Measurements from ENCODE around the gene TENT4A.

TENT4A gene

DNA sequence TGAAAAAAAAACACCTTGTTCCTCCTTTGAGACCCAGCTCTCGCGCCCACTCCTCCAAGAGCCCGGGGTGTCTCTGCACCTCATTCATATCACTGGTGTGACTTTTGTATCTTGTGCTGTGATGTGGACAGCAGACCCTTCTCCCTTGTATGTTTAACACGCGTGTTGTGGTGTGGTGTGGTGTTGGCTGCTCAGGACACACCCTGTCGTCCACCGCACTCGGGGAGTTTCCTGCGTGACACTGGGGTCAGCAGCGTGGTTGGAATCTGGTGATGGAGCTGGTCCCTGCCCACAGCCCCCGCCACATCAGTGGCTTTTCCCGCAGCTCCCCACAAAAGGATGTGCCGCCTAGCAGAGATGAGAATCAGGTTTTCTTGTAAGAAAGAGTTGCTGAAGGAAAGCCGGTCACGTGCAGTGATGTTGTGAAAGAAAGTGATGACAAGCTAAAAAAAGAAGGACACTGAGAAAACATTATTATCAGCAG, 61.5 kb downstream of the TENT4A start:
- Mint-ChIP-seq H3K4me3 (no peak overlapping the region), H3K27ac (no peak overlapping the region), H3K27me3 (ENCODE audit: low read depth) (no peaks in the 10 kb centered on the region)

DNA sequence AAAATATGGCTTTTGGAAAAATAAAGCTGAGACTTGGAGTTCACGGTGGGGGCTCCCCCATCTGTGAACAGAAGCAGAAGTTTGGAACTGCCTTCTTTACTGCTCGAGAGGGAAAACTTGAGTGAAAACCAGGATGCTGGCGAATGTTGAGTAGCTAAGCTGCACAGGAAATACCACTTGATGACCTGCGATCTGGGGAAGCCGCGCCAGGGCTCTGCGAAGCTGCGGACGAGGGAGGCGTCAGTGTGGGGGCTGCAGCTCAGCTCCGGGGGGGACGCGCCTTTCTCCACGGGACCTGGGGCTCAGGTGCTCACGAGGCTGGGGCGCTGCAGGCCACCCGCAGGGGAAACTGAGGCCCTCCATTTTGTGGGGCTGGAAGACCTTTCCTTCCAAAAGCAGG, 62.3 kb downstream of the TENT4A start:
- Mint-ChIP-seq H3K4me3 (no peak overlapping the region), H3K27me3 (ENCODE audit: low read depth) (no peaks in the 10 kb centered on the region), H3K27ac (no peak overlapping the region), H3K9me3 (no peaks in the 10 kb centered on the region), H3K4me1 (ENCODE audit: low read depth) (no peaks in the 10 kb centered on the region), H3K36me3 (ENCODE audit: low read depth) (no peaks in the 10 kb centered on the region)
- DNase-seq (ENCODE audit: low spot score): no peak

More for the DNA sequence above, 61.5 kb downstream of the TENT4A start:
- H3K9me3 Mint-ChIP-seq: no peaks in the 10 kb centered on the region
- DNase-seq (ENCODE audit: low spot score): no peak
- no peaks in the 10 kb centered on the region for H3K4me1 Mint-ChIP-seq (ENCODE audit: low read depth)
- H3K36me3 Mint-ChIP-seq (ENCODE audit: low read depth): no peaks in the 10 kb centered on the region

DNA sequence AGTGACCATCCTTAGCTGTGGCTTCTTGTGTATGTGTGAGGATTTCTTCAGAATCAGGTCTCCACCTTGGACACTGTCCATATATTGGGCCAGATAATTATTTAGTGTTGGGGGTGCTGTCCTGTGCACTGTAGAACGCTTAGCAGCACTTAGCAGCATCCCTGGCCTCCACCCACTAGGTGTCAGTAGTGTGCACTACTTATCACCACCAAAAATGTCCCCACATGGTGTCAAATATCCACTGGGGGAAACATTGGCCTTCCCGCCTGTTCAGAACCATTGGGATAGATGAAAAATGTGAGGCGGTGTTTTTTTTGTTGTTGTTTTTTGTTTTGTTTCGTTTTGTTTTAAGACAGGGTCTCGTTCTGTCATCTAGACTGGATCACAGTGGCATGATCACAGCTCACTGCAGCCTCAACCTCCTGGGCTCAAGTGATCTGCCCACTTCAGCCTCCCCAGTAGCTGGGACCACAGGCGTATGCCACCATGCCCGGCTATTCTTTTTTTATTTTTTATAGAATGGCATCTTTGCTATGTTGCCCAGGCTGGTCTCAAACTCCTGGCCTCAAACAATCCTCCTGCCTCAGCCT, 67.7 kb downstream of the TENT4A start:
- Mint-ChIP-seq H3K36me3 (ENCODE audit: low read depth) (no peaks in the 10 kb centered on the region), H3K4me3 (no peak overlapping the region), H3K27ac (no peak overlapping the region), H3K9me3 (no peaks in the 10 kb centered on the region), H3K27me3 (ENCODE audit: low read depth) (no peaks in the 10 kb centered on the region), H3K4me1 (ENCODE audit: low read depth) (peaks cover 3% of the 10 kb centered on the region)
- DNase-seq (ENCODE audit: low spot score): no peak

DNA sequence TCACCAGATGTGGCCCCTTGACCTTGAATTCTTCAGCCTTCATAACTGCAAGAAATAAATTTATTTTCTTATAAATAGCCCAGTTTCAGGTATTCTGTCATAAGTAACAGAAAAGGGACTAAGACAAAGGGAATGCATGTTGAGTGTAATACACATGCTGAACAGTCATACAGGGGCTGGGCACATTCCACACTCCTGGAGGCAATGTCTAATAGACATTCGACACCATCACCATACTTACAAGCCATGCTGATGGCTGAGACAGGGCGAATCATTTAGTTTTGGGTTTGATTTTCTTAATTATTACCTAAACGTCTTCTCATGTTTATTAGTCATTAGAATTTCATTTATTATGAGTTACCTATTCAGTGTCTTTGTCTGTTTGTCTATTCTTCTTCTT, 68.5 kb downstream of the TENT4A start:
- Mint-ChIP-seq H3K36me3 (ENCODE audit: low read depth) (no peaks in the 10 kb centered on the region), H3K9me3 (no peaks in the 10 kb centered on the region), H3K27ac (no peak overlapping the region), H3K4me3 (no peak overlapping the region), H3K27me3 (ENCODE audit: low read depth) (no peaks in the 10 kb centered on the region), H3K4me1 (ENCODE audit: low read depth) (peaks cover 3% of the 10 kb centered on the region)
- no peak for DNase-seq (ENCODE audit: low spot score)

DNA sequence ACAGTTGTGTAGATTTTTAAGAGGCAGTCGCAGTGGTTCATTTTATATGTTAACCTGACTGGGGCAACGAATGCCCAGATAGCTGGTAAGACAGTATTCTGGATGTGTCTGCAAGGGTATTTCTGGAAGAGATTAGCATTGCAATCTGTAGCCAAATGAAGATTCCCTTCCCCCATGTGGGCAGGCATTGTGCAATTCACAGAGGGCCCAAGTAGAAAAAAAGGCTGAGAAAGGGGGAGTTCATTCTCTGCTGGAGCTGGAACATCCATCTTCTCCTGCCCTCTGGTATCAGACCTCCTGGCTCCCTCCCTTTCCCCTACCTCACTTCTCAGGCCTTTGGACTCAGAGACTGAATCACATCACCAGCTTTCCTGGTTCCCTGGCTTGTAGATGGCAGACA, 70.6 kb downstream of the TENT4A start:
- H3K4me3 Mint-ChIP-seq: no peak overlapping the region
- no peaks in the 10 kb centered on the region for H3K27me3 Mint-ChIP-seq (ENCODE audit: low read depth)
- H3K27ac Mint-ChIP-seq: no peak overlapping the region
- H3K4me1 Mint-ChIP-seq (ENCODE audit: low read depth): peaks cover 3% of the 10 kb centered on the region
- DNase-seq (ENCODE audit: low spot score): no peak
- H3K36me3 Mint-ChIP-seq (ENCODE audit: low read depth): no peaks in the 10 kb centered on the region
- no peaks in the 10 kb centered on the region for H3K9me3 Mint-ChIP-seq

DNA sequence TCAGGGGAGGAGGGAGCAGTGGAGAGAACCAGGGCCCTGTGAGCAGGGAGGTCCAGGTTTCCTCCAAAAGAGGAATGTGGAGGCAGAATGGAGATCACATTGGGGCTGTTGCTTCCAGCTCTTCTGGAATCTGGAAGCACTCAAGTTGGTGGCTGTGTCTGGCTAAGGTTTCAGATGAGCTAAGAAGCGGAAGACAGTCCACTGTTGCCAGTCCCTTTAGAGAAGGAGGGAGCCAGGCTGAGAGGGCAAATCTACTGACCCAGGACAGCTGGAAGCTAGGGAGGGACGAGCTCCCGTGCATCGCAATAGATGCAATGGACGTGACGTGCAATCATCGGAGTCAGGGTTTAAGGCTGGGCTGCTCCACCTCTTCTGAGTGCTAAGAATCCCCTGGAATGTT, 71.2 kb downstream of the TENT4A start:
- Mint-ChIP-seq H3K27ac (no peak overlapping the region), H3K4me3 (no peak overlapping the region), H3K9me3 (no peaks in the 10 kb centered on the region), H3K36me3 (ENCODE audit: low read depth) (no peaks in the 10 kb centered on the region), H3K4me1 (ENCODE audit: low read depth) (peaks cover 3% of the 10 kb centered on the region), H3K27me3 (ENCODE audit: low read depth) (no peaks in the 10 kb centered on the region)
- DNase-seq (ENCODE audit: low spot score): no peak

DNA sequence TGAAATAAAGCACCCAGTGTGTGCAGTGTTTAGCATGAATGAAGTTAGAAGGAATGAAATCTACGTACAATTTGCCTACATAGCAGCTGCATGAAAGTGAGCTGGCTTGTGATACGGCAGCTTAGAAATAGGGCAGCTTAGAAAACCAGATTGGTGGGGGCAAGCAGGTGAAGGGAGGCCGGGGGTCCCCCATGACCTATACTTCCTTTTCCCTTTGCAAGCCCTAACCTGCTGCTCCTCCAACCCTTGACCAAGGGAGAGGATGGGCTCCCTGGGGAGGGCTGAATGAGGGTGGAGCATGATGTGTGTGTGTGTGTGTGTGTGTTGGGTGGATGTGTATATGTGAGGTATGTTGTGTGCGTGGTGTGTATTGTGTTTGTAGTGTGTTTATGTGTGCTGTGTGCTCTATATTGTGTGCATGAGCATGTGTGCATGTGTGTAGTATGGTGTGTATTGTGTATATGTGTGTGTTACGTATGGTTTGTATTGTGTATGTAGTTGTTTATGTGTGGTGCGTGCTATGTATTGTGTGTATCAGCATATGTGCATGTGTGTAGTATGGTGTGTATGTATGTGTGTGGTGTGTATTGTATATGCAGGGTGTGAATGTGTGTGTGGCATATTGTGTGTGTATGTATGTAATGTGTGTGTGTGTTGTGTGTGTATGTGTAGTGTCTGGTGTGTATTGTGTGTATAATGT, 72.1 kb downstream of the TENT4A start:
- Mint-ChIP-seq H3K27ac (no peak overlapping the region), H3K4me1 (ENCODE audit: low read depth) (peaks cover 3% of the 10 kb centered on the region), H3K9me3 (no peaks in the 10 kb centered on the region), H3K36me3 (ENCODE audit: low read depth) (no peaks in the 10 kb centered on the region), H3K4me3 (no peak overlapping the region), H3K27me3 (ENCODE audit: low read depth) (peaks cover 4% of the 10 kb centered on the region)
- DNase-seq (ENCODE audit: low spot score): no peak

DNA sequence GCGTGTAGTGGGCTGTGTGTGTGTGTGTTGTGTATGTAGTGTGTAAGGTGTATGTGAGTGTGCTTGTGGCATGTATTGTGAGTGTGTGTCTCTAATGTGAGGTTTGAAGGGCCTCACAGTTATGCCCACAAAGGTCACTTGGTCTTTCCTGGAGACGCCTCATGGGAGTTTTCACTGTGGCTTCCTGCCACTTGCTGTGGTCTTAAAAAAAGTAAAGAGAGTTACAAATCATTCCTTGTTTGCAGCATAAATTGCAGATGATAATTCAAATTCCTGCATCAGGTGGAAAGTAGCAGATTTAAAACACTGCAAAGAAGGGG, 72.6 kb downstream of the TENT4A start:
- H3K27ac Mint-ChIP-seq: no peak overlapping the region

DNA sequence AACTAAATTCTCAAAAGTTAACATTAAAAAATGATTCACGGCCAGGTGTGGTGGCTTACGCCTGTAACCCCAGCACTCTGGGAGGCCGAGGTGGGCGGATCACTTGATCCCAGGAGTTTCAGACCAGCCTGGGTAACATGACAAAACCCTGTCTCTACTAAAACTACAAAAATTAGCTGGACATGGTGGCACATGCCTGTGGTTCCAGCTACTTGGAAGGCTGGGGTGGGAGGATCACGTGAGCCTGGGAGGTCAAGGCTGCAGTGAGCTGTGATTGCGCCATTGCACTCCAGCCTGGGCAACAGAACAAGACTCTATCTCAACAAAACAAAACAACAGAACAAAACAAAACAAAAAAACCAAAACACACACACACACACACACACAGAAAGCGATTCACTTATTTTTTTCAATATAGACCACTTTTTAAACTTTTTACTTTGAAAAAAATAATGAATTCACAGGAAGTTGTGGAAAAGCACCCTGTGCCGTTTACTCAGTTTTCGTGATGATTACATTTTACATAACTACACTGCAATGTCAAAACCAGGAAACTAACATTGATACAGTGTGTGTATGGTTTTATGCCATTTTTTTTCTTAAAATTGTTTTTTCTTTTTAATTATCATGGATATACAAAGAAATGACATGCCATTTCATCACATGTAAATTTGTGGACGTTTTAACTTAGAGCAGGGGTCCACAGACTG, 73.7 kb downstream of the TENT4A start:
- Mint-ChIP-seq H3K36me3 (ENCODE audit: low read depth) (no peaks in the 10 kb centered on the region), H3K4me1 (ENCODE audit: low read depth) (peaks cover 3% of the 10 kb centered on the region), H3K9me3 (no peaks in the 10 kb centered on the region), H3K27me3 (ENCODE audit: low read depth) (peaks cover 7% of the 10 kb centered on the region), H3K4me3 (no peak overlapping the region), H3K27ac (no peak overlapping the region)
- DNase-seq (ENCODE audit: low spot score): no peak

More for the DNA sequence above, 72.6 kb downstream of the TENT4A start:
- Mint-ChIP-seq H3K4me3 (no peak overlapping the region), H3K9me3 (no peaks in the 10 kb centered on the region), H3K27me3 (ENCODE audit: low read depth) (peaks cover 4% of the 10 kb centered on the region), H3K4me1 (ENCODE audit: low read depth) (peaks cover 3% of the 10 kb centered on the region), H3K36me3 (ENCODE audit: low read depth) (no peaks in the 10 kb centered on the region)
- no peak for DNase-seq (ENCODE audit: low spot score)

DNA sequence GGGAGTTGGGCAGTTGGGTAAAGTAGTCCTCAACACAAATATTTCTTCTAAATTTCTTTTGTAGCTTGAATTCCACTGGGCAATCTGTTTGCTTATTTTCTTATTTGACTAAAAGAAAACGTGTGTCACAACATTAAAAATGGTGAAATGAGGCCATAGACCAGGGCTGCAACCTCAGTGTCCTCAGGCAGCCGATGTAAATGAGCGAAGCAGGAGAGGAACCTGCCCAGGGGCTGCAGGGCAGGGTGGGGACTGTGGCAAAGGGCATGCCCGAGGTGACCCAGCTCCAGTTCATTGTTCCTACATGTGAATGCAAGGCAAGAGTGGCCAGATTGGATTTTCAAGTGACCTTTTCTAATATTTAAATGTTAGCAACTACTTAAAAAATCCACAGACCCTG, 74.7 kb downstream of the TENT4A start:
- Mint-ChIP-seq H3K27ac (no peak overlapping the region), H3K27me3 (ENCODE audit: low read depth) (peaks cover 7% of the 10 kb centered on the region), H3K36me3 (ENCODE audit: low read depth) (no peaks in the 10 kb centered on the region), H3K4me1 (ENCODE audit: low read depth) (peaks cover 3% of the 10 kb centered on the region), H3K9me3 (no peaks in the 10 kb centered on the region), H3K4me3 (no peak overlapping the region)
- DNase-seq (ENCODE audit: low spot score): no peak

DNA sequence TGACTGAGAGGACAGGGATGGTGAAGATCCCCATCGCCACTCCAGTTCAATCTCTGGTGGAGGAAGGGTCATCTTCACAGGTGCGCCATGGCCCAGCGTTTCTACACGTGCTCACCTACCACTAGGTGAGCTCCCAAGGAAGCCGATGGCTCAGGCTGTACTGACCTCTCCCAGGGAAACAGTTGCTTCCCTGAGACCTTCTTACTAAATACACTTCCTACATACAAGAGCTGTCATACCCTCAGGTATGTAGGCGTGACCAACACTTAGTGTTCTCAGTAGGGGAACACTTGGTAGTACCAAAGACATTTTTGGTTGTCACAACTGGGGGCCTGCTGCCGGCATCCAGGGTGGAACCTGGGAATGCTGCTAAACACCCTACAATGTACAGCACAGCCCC, 75.2 kb downstream of the TENT4A start:
- no peak for DNase-seq (ENCODE audit: low spot score)
- Mint-ChIP-seq H3K36me3 (ENCODE audit: low read depth) (no peaks in the 10 kb centered on the region), H3K4me1 (ENCODE audit: low read depth) (peaks cover 5% of the 10 kb centered on the region), H3K4me3 (no peak overlapping the region), H3K9me3 (no peaks in the 10 kb centered on the region), H3K27ac (no peak overlapping the region), H3K27me3 (ENCODE audit: low read depth) (peaks cover 10% of the 10 kb centered on the region)

DNA sequence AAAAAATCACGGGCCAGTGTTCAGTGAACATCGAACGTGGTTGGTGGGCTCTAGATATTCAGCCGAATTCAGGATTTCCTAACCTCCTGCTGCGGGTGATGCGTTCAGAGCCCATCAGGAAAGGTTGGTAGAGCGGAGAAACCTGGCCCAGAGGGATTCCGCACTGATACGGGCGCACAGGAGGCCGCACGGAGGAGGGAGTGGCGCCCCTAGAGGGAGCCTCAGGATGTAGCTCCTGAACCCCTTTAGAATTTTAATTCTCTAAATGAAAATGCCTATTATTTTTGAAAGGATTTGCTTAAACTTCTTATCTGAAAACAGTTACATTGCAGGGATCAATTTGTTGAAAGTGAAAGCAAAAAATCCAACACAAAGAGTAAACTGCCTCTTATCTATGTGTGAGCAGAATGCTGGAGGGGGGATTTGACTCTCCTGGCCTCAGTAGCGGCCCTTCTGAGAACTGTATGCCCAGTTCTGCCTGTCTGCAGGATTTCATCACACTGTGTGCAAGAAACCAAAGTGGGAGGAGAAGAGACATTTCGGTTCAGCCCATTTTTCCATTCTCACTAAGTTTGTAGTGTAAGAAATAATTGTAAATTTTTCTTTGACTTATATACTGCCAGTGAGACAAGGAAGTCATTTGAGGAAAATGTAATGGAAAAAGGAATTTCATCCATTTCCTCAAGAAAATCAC, 75.9 kb downstream of the TENT4A start:
- peaks cover 10% of the 10 kb centered on the region for H3K27me3 Mint-ChIP-seq (ENCODE audit: low read depth)
- no peaks in the 10 kb centered on the region for H3K36me3 Mint-ChIP-seq (ENCODE audit: low read depth)
- no peak overlapping the region for H3K4me3 Mint-ChIP-seq
- H3K4me1 Mint-ChIP-seq (ENCODE audit: low read depth): peaks cover 5% of the 10 kb centered on the region
- no peak for DNase-seq (ENCODE audit: low spot score)
- no peaks in the 10 kb centered on the region for H3K9me3 Mint-ChIP-seq
- H3K27ac Mint-ChIP-seq: no peak overlapping the region

DNA sequence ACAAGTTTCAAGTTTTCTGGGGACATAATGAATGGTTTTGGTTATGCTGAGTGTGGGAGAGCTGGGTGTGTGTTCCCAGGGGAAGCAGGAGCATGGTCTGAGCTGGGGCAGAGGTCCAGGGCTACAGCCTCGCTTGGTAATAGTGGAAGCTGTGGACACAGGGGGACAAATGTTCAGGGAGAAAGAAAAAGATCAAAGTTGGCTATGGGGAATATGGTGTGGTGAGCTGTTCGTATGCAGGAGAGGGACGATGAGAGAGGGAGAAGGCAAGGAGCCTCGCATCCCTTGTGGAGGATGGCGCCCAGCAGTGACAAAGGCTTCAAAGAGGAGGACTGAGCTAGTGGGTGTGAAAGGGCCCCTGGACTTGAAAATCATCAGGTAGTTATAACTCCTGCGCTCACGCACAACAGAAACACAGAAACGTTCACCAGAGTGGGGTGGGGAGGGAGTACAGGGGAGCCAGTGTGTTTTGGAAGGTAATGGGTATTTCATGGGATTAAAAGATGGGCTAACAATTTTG, 77.2 kb downstream of the TENT4A start:
- Mint-ChIP-seq H3K27ac (no peak overlapping the region), H3K27me3 (ENCODE audit: low read depth) (peaks cover 10% of the 10 kb centered on the region), H3K9me3 (no peaks in the 10 kb centered on the region), H3K36me3 (ENCODE audit: low read depth) (no peaks in the 10 kb centered on the region), H3K4me3 (no peak overlapping the region), H3K4me1 (ENCODE audit: low read depth) (peaks cover 5% of the 10 kb centered on the region)
- no peak for DNase-seq (ENCODE audit: low spot score)

DNA sequence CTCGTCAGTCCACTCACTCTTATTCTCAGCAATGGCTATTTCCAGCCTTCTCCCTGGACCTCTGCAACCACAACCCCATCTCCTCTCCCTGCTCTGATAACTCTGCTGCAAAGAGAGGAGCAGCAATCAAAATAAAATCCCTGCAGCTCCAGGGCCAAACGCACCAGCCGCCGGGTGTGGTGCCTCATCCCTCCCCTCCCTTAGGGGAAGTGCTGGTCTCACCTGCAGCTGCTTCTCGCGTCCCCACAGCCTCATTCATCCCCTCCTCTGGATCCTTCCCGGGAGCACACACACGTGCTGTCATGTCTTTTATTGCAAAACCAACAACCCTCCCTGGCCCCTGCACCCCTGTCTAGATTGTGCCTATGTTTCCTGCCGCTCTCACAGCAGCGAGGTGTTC, 77.8 kb downstream of the TENT4A start:
- no peak for DNase-seq (ENCODE audit: low spot score)
- Mint-ChIP-seq H3K27ac (no peak overlapping the region), H3K27me3 (ENCODE audit: low read depth) (peaks cover 10% of the 10 kb centered on the region), H3K4me3 (no peak overlapping the region), H3K36me3 (ENCODE audit: low read depth) (no peaks in the 10 kb centered on the region), H3K4me1 (ENCODE audit: low read depth) (peaks cover 3% of the 10 kb centered on the region), H3K9me3 (no peaks in the 10 kb centered on the region)
